Fibroblast of lung (primary cell): ENCODE measurements around the gene CRP.

Experiments used
- CTCF ChIP-seq, 2 donors: IDR thresholded peaks in 1 of 2; conservative IDR thresholded peaks in 1 of 2; 1 replicate in 1 of 2; 2 replicates in 1 of 2; pipeline ENCODE4 v1.5.1; 2011 to 2012; ENCODE audit warnings: low read length in 2 of 2, control low read depth in 1 of 2, inconsistent platforms in 1 of 2, low read depth in 1 of 2, mild to moderate bottlenecking in 1 of 2
- EZH2 ChIP-seq: IDR thresholded peaks from 2 replicates; pipeline ENCODE4 v1.5.1; 2012; ENCODE audit warnings: low read length, control low read depth, mild to moderate bottlenecking; ENCODE audit errors: missing control alignments

DNA sequence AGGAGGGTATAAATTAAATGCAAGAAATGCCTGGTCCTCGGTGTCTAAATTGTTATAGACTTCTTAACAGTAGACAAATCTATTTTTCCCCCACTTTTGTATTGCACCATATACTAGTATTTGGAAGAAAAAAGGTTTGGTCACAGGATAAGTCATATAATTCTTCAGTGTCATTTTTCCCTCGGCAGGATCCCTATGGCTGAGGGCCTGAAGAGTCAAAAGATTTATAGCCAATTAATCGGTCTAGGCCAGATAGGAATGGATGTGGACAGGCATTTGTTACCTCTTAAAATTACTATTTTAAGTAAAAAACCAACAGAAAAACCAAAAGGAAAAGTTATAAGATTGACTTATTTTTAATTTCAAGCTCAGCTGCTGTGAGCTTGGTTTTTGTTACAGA lies 45.6 kb downstream of the CRP start:
- no peak for TF ChIP-seq CTCF (conservative IDR thresholded peaks at IDR 0.05 in 1 of 2, IDR thresholded peaks at IDR 0.05 in 1 of 2; ENCODE audit: low read depth in 1 of 2, low read length in 2 of 2)
- TF ChIP-seq EZH2: no peak
